MV-4-11 (cell line): ENCODE data around the gene PIH1D1.
A peak's percentile ranks its signal among the peaks of the same experiment; 100 is the strongest.
"Not testable (repeated sequence)": the region's sequence is repeated elsewhere in the genome, so short reads cannot be mapped to it uniquely, and the experiment has no call there.

Experiments
- DNase-seq: peaks from one replicate; lab custom pipeline; 2025; lab: John Stamatoyannopoulos, UW

Gene PIH1D1

DNA sequence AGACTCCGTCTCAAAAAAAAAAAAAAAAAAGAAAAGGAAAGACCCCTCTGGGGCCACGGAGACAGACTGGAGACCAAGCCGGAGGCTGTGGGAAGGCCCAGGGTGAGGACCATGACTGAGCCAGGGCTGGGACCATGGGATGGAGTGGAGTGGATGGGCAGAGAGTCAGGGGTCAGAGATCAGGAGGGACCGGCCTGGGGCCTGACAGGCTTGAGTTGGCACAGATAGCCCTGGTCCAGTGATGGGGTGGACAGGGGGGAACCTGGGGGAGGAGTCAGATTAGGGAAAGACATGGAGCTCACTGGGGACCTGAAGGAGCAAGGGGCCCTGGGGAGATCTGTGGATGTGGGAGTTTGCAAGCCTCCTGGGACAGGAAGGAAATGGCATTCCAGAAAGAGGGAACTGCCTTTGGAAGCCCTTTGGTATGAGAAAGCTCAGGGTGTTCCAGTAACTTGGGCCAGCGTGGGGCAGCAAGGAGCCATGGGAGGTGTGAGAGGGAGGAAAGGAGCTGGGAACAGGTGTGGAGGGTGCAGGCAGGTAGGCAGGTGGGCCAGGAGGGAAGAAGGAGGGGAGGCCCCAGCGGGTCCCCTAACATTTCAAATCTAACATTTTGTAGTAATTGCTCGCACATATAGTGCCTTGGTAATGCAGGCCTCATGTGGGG is 29.5 kb upstream of the PIH1D1 start:
- DNase-seq = no peak

DNA sequence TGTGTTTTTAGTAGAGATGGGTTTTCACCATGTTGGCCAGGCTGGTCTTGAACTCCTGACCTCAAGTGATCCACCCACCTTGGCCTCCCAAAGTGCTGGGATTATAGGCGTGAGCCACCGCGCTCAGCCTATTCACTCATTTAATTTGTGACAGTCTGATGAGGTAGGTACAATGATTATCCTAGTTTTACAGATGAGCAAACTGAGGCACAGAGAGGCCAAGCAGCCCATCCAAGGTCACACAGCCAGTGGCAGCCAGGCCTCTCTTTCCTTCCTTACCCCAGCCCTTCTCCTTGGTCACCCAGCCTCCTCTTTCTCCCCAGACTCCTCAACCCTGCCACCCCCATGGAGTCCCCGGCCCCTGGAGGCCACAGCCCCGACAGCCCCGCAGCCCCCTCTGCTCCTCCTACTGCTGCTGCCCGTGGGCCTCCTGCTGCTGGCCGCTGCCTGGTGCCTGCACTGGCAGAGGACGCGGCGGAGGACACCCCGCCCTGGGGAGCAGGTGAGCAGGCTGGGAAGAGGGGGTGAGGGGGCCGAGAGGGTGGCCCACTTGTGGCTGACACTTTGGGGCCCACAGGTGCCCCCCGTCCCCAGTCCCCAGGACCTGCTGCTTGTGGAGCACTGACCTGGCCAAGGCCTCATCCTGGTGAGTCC is 28.5 kb upstream of the PIH1D1 start:
- DNase-seq = no peak

DNA sequence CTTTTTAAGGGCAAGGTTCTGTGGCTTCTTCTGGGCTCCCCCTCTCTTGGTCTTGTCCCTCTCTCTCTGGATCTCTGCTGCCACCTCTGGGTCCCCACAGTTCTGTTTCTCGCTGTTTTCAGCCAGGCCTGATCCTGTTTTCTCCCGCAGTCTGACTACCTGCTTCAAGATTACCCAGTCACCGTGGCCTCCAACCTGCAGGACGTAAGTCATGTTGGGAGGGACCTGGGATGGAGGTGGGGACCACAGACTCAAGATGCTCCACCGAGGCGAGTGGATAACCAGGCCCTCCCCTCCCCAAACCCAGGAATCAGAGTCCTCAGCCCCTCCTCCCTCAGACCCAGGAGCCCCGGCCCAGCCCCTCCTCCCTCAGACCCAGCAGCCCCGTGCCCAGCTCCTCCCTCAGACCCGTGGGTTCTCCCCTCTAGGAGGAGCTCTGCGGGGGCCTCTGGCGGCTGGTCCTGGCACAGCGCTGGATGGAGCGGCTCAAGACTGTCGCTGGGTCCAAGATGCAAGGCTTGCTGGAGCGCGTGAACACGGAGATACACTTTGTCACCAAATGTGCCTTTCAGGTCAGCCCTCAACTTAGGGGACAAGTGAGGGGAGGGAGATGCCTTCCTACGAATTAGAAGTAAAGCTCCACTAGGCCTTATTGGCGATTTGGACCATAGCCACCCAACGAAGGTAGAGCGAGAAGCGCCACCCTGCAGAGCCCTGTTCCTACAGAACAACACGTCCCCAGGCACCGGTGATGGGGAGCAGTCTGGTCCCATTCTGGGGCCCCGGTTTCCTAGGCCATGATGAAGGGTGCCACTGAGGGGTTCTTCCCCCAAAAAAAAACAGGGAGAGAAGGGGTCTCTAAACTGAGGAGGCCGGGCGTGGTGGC is 24.6 kb upstream of the PIH1D1 start:
- no peak for DNase-seq

DNA sequence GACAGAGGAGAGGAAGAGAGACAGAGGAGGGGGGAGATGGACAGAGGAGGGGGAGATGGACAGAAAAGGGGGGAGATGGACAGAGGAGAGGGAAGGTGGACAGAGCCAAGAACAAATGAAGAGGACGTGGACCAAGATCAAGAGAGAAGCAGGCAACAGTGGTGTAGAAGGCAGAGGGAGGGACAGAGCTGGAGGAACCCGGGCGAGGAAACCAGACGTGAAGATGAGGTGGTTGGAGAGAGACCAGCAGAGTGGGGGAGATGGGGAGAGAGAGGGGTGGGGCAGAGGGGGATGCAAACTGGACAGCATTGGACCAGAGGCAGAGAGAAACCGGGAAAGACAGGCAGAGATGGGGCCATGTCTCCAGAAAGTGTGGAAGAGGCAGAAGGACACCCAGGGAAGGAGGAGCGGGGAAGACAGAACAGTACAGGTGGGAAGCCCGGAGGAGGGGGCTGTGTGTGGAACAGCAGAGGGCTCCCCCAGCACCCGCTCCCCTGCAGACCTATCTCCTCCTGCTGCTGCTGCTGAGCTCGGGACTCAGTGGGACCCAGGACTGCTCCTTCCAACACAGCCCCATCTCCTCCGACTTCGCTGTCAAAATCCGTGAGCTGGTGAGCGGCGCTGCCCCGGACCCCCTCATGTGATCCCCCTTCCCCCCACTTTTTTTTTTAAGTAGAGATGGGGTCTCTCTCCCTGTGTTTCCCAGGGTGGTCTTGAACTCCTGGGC is 23.7 kb upstream of the PIH1D1 start:
- no peak for DNase-seq

DNA sequence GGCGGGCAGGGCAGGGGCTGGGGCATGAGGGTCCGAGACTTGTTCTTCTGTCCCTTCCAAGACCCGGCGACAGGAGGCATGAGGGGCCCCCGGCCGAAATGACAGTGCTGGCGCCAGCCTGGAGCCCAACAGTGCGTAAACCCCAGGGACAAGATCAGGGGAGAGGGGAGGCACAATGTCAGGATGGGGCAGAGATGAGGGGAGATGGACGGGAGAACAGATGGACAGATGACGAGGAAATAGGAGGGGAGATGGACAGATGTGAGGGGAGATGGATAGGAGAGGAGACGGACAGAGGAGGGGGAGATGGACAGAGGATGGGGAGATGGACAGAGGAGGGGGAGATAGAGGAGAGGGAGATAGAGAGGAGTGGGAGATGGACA is 22.9 kb upstream of the PIH1D1 start:
- DNase-seq = no peak

DNA sequence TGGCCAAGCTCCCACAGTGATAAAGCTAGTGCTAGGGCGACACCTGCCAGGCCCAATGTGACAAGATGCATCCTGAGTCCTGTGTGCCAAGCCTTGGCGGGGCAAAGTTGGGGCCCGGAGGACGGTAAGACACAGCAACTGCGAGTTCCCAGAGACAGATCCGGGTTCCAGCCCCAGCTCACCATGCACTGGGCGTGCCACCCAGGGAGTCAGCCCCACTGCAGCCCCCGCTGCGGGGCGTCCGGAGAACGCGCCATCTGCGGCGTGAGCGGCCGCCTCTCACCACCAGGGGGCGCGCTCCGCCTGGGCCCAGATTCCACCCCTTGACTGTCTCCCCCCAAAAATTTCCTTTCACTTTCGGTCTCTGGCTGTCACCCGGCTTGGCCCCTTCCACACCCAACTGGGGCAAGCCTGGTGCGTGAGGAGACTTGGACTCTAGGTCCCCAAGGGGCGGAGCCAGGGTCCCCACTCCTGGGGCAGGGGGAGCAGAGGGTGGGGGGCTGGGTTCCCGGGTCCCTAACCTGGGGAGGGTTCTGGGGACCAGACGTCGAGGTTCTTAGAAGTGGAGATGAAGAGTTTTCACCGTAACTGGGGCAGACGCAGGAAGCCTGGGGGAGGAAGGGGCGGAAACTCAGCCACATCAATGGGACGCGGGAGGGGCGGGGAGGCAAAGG is 22.4 kb upstream of the PIH1D1 start, which contains the start of gene FLT3LG:
Gene FLT3LG (plus strand): TSS at position 348 of the 674 bp plus-strand sequence. CDS start 425 bp downstream, outside the sequence.
- peak; percentile 79 for DNase-seq

DNA sequence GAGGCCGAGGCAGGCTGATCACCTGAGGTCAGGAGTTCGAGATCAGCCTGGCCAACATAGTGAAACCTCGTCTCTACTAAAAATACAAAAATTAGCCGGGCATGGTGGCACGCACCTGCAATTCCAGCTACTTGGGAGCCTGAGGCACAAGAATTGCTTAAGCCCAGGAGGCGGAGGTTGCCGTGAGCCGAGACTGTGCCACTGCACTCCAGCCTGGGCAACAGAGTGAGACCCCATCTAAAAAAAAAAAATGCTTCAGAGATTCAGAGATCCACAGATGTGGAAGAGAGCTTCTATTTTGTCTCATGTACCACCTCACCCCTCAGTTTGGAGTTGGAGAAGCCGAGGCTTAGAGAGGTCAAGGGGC is 21.9 kb upstream of the PIH1D1 start:
- DNase-seq = not testable (repeated sequence)

DNA sequence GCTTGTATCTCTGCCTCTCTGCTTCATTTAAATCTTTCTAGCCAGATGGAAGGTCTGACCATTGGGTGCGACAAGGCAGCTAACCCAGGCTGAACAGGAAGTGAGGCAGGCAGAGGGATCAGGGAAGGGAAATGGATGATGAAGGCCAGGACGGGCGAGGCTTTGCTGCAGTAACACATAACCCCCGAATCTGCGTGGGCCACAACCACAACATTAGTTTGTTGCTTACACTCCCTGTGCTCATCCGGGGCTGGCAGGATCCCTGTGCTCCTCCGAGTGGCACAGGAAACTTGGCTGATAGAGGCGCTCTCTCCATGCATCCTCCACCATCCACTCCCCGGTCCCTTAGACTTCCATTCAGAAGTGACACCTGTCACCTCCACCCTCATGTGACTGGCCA is 21.3 kb upstream of the PIH1D1 start:
- DNase-seq = peak; percentile 36

DNA sequence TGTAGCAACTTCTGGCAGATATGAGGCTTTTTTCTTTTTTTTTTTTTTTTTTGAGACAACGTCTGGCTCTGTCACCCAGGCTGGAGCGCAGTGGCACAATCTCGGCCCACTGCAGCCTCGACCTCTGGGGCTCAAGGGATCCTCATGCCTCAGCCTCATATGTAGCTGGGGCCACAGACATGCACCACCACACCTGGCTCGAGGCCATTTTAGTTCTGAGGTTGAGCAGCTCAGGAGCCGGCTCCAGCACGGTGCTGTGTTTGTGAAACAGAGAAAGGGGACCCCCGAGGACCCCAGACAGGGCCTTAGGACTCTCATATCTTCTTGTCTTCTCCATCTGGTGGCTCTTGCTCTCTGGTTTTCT is 19.0 kb upstream of the PIH1D1 start:
- DNase-seq = no peak

DNA sequence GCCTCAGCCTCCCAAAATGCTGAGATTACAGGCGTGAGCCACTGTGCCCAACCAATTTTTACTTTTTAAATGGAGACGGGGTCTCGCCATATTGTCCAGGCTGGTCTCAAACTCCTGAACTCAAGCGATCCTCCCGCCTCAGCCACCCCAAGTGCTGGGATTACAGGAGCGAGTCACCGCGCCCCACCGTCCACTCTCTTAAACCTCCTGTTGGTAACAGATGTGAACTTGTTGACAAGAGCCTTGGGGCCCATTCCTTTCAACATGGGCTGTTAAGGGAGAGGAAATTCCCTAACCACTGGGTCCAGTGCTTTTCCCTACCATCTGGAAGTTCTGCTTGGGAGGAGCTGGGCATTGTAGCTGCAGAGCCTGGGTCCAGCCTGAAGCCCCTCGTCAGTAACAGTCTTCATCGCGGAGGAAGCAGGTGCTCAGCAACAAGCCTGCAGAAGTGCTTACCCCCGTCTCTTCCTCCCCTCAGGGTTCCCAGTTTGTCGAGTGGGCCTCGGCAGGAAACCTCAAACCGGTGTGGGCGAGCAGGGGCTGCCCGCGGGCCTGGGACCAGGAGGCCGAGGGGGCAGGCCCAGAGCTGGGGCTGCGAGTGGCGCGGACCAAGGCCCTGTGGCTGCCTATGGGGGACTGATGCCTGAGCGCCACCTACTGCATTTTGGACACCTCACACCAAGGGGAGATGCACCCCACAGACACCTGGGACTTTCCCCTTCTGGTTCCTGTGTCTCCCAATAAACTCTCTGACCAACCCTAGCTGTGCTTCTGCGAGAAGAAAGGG is 18.4 kb upstream of the PIH1D1 start:
- DNase-seq = peak; percentile 50

DNA sequence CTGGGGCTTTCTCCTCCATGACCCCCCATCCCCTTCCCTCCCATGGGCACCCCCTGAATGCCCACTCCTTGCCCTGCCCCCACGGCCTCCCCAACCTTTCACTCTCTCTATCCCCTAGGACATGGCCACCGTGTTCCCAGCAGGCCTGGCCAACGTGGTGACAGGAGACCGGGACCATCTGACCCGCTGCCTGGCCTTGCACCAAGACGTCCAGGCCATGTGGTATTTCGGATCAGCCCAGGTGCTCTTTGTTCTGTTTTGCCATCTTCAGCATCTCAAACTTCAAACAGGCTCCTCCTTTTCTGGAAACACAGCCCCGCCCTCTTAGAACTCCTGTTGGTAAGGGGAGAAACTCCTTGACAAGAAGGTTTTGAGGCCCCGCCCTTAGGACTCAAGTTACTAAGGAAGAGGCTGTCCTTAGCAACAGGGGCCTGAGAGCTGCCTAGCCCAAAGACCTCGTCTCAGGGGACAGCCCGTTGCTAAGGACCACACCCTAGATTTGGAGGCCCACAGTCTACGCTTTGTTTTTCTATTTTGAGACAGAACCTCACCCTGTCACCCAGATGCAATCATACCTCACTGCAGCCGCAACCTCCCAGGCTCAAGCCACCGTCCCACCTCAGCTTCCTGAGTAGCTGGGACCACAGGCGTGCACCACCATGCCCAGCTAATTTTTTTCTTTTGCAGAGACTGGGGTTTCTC is 17.3 kb upstream of the PIH1D1 start:
- peak; percentile 80 for DNase-seq

DNA sequence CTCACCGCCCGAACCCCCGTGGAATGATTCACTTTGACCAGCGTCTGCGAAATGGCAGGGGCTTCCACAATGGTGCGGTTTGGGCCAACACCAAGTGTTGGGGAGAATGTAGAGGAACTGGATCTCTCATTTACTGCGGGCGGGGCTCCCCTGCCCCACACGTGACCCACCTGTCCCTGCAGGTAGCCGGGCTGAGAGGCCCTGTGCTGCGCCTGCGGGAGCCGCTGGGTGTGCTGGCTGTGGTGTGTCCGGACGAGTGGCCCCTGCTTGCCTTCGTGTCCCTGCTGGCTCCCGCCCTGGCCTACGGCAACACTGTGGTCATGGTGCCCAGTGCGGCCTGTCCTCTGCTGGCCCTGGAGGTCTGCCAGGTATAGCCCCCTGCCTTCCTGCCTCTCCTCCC is 16.6 kb upstream of the PIH1D1 start:
- no peak for DNase-seq

DNA sequence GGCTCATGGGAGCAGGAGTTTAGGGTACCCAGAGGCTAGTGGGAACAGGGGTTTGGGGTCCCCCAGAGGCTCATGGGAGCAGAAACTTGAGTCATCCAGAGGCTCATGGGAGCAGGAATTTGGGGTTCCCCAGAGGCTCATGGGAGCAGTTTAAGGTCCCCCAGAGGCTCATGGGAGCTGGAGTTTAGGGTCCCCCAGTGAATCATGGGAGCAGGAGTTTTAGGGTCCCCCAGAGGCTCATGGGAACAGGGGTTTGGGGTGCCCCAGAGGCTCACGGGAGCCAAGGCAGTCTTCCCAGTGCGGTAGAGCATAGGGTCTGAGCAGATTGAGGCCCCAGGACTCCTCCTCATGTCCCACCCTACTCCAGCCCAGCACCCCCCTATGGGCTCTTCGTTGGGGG is 13.8 kb upstream of the PIH1D1 start:
- no peak for DNase-seq

DNA sequence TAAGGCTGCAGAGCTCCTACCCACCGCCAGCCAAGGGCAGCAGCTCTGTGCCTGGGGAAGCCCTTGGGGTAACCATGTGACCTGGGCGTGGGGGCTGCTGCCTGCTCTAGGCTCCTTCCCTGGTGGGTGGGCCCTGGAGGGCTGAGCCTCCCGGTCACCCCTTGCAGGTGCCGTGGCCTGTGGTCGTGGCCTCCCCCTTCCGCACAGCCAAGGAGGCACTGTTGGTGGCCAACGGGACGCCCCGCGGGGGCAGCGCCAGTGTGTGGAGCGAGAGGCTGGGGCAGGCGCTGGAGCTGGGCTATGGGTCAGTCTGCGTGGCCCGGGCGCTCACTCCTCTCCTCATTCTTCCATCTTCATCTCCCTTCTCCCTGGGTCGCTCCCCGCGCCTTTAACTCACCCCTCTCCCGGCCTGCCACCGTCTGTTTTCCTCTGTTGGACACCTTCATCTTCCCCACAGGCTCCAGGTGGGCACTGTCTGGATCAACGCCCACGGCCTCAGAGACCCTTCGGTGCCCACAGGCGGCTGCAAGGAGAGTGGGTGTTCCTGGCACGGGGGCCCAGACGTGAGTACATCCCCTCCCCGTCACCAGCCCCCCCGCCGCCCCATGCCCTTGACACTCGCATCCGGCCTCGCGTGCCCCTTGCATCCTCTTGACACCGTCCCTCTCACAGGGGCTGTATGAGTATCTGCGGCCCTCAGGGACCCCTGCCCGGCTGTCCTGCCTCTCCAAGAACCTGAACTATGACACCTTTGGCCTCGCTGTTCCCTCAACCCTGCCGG is 12.5 kb upstream of the PIH1D1 start:
- DNase-seq = no peak

DNA sequence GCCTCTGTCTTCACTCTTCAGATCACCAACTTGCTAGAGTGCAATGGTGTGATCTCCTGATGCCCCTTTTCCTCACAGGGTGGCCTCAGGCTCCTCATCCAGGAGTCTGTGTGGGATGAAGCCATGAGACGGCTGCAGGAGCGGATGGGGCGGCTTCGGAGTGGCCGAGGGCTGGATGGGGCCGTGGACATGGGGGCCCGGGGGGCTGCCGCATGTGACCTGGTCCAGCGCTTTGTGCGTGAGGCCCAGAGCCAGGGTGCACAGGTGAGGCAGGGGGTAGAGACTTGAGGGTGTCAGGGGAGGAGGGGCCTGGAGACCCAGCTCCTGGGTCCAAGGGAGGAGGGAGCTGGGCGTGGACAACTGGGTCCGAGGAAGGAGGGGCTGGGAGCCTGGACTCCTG is 10.9 kb upstream of the PIH1D1 start:
- no peak for DNase-seq

DNA sequence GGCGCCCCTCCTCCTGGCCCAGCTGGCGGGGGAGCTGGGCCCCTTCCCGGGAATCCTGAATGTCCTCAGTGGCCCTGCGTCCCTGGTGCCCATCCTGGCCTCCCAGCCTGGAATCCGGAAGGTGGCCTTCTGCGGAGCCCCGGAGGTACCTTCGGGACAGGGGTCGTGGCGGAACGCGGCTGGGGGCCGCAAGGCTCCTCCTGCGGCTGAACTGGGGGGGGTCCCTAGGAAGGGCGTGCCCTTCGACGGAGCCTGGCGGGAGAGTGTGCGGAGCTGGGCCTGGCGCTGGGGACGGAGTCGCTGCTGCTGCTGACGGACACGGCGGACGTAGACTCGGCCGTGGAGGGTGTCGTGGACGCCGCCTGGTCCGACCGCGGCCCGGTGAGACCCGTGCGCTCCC is 10.0 kb upstream of the PIH1D1 start:
- DNase-seq = no peak

DNA sequence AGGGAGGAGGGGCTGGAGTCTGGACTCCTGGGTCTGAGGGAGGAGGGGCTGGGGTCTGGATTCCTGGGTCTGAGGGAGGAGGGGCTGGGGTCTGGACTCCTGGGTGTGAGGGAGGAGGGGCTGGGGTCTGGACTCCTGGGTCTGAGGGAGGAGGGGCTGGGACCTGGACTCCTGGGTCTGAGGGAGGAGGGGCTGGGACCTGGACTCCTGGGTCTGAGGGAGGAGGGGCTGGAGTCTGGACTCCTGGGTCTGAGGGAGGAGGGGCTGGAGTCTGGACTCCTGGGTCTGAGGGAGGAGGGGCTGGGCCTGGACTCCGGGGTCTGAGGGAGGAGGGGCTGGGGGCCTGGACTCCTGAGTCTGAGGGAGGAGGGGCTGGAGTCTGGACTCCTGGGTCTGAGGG is 9.5 kb upstream of the PIH1D1 start:
- not testable (repeated sequence) for DNase-seq

DNA sequence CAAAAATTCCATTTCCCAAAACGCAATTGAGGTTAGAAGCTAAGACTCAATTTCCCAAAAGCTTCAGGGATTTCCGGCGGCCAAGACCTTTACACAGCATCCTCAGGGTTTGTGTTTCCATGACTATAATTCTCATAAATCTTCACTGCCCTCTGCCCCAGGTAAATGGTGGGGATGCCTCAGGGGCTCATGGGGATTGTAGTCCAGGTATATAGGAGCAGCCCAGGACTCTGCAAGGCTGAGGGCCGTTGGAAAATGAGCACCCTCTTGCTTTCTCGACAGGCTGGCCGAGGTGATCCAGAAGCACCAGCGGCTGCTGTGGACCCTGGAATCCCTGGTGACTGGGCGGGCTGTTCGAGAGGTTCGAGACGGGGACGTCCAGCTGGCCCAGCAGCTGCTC is 7.8 kb upstream of the PIH1D1 start:
- no peak for DNase-seq

DNA sequence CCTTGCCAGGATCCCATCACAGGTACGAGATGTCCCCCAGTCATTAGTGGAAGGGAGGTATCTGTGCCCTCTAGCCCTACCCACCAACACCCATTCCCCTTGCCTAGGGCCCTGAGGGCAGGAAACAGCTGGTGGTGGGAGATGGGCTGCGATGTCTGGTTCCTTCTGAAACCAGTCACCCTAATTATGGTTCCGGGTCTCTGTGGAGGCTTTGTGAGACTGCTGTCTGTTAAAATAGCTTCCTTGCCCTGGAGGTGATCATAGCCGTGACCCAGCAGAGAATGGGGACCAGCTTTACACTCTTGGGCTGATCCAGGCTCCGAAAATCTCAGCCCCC is 6.9 kb upstream of the PIH1D1 start:
- peak; percentile 68 for DNase-seq

DNA sequence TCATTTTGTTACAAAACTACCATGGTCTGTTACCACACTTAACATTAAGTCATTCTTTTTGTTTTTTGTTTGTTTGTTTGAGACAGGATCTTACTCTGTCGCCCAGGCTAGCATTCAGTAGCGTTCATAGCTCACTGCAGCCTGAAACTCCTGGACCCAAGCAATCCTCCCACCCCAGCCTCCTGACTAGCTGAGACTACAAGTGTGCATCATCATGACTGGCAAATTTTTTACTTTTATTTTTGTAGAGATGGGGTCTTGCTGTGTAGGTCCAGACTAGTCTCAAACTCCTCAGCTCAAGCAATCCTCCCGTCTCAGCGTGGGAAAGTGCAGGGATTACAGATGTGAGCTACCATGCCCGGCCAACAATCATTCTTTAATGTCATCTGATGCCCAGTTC is 4.7 kb upstream of the PIH1D1 start:
- no peak for DNase-seq
